Tongue (tissue), 2 donors: Measurements from ENCODE around the gene DSCAML1. TPM values are rescaled to one million over a fixed set of nuclear protein-coding genes. Genes with fewer than 3 reads are reported as not detected.

Source experiments
- DNase-seq: peaks from one replicate; pipeline ENCODE4 v3.0.0-alpha.2; 2015
- total RNA-seq: library from RNA; depleted of rRNA; stranded (reverse); fragments of >200 nt; gene quantifications from one replicate; pipeline ENCODE4 v1.2.3, GENCODE V29; 2014

Gene DSCAML1
- total RNA-seq, 1 donor from 2014 or later, result 0.31 TPM

GRCh38 chr11:117606211-117606610, 190.8 kb downstream of the DSCAML1 start:
- DNase-seq, result no peak

- DNase-seq, result no peak
Observed at GRCh38 chr11:117605331-117605730, 191.7 kb downstream of the DSCAML1 start.

GRCh38 chr11:117604336-117604995, 192.6 kb downstream of the DSCAML1 start:
- DNase-seq, result no peak

- no peak for DNase-seq
Observed at GRCh38 chr11:117603932-117604331, 193.1 kb downstream of the DSCAML1 start.

GRCh38 chr11:117601006-117601708, 195.9 kb downstream of the DSCAML1 start:
- no peak for DNase-seq

GRCh38 chr11:117600234-117600783, 196.7 kb downstream of the DSCAML1 start:
- DNase-seq, result no peak

GRCh38 chr11:117597071-117597470, 199.9 kb downstream of the DSCAML1 start:
- peak; percentile 77 for DNase-seq

- no peak for DNase-seq
Observed at GRCh38 chr11:117595440-117595839, 201.6 kb downstream of the DSCAML1 start.

- no peak for DNase-seq
Observed at GRCh38 chr11:117594721-117595120, 202.3 kb downstream of the DSCAML1 start.

- DNase-seq, result no peak
Observed at GRCh38 chr11:117593065-117593464, 204.0 kb downstream of the DSCAML1 start.

GRCh38 chr11:117591316-117592039, 205.5 kb downstream of the DSCAML1 start:
- DNase-seq, result no peak

- DNase-seq, result no peak
Observed at GRCh38 chr11:117589063-117589462, 208.0 kb downstream of the DSCAML1 start.

GRCh38 chr11:117588166-117588810, 208.7 kb downstream of the DSCAML1 start:
- no peak for DNase-seq

- DNase-seq, result no peak
Observed at GRCh38 chr11:117587416-117587815, 209.6 kb downstream of the DSCAML1 start.

GRCh38 chr11:117586392-117586791, 210.6 kb downstream of the DSCAML1 start:
- DNase-seq, result no peak

GRCh38 chr11:117585631-117586030, 211.4 kb downstream of the DSCAML1 start:
- DNase-seq, result no peak

- no peak for DNase-seq
Observed at GRCh38 chr11:117584056-117584830, 212.8 kb downstream of the DSCAML1 start.

GRCh38 chr11:117583063-117583801, 213.8 kb downstream of the DSCAML1 start:
- peak; percentile 12 for DNase-seq

- no peak for DNase-seq
Observed at GRCh38 chr11:117582433-117582832, 214.6 kb downstream of the DSCAML1 start.

- no peak for DNase-seq
Observed at GRCh38 chr11:117580866-117581265, 216.2 kb downstream of the DSCAML1 start.

GRCh38 chr11:117579161-117579560, 217.9 kb downstream of the DSCAML1 start:
- no peak for DNase-seq
